KMS-11 (cell line): ENCODE data around the gene SCT.

Experiments used
- H2AFZ ChIP-seq: fragments of 200-600 bp; sonication (generic); 2 replicates; pipeline ENCODE4 v1.6.1; 2016; ENCODE audit warnings: antibody characterized with exemption, mixed run types, low read depth
- H3K27ac ChIP-seq: fragments of 200-600 bp; sonication (generic); 2 replicates; pipeline ENCODE4 v1.6.1; 2016; ENCODE audit warnings: mild to moderate bottlenecking, mixed run types
- H3K27me3 ChIP-seq: fragments of 200-600 bp; sonication (generic); 2 replicates; pipeline ENCODE4 v1.6.1; 2017; ENCODE audit warnings: mild to moderate bottlenecking, low read depth, mixed run types, moderate library complexity; ENCODE audit not compliant: insufficient read depth
- H3K36me3 ChIP-seq: fragments of 200-600 bp; sonication (generic); 2 replicates; pipeline ENCODE4 v1.6.1; 2017; ENCODE audit warnings: mild to moderate bottlenecking, mixed run types; ENCODE audit not compliant: insufficient read depth
- H3K4me1 ChIP-seq: fragments of 200-600 bp; sonication (generic); 2 replicates; pipeline ENCODE4 v1.6.1; 2016; ENCODE audit warnings: mild to moderate bottlenecking, low read depth, mixed run types; ENCODE audit not compliant: poor library complexity, severe bottlenecking
- H3K4me2 ChIP-seq: fragments of 200-600 bp; sonication (generic); 2 replicates; pipeline ENCODE4 v1.7.0; 2016; ENCODE audit warnings: mild to moderate bottlenecking, mixed run types
- H3K4me3 ChIP-seq: fragments of 200-600 bp; sonication (generic); IDR thresholded peaks from 2 replicates; pipeline ENCODE4 v1.6.1; 2017; ENCODE audit warnings: low read depth, low read length, mixed read lengths; ENCODE audit not compliant: insufficient read depth
- H3K79me2 ChIP-seq: fragments of 200-600 bp; sonication (generic); 2 replicates; pipeline ENCODE4 v1.6.1; 2016; ENCODE audit warnings: low read depth, mixed run types; ENCODE audit not compliant: insufficient read depth
- H3K9ac ChIP-seq: fragments of 200-600 bp; sonication (generic); 2 replicates; pipeline ENCODE4 v1.6.1; 2016; ENCODE audit warnings: mild to moderate bottlenecking, mixed run types
- H4K20me1 ChIP-seq: fragments of 200-600 bp; sonication (generic); 2 replicates; pipeline ENCODE4 v1.6.1; 2016; ENCODE audit warnings: mild to moderate bottlenecking, mixed run types; ENCODE audit not compliant: insufficient read depth
- TF ChIP-seq, protein P1 (sequence below): fragments of 200-600 bp; sonication (generic); conservative IDR thresholded peaks from 2 replicates; pipeline ENCODE4 v1.6.1; 2017; ENCODE audit warnings: low read depth, mild to moderate bottlenecking, antibody characterized with exemption, low read length, moderate library complexity, mixed read lengths

Gene SCT

DNA sequence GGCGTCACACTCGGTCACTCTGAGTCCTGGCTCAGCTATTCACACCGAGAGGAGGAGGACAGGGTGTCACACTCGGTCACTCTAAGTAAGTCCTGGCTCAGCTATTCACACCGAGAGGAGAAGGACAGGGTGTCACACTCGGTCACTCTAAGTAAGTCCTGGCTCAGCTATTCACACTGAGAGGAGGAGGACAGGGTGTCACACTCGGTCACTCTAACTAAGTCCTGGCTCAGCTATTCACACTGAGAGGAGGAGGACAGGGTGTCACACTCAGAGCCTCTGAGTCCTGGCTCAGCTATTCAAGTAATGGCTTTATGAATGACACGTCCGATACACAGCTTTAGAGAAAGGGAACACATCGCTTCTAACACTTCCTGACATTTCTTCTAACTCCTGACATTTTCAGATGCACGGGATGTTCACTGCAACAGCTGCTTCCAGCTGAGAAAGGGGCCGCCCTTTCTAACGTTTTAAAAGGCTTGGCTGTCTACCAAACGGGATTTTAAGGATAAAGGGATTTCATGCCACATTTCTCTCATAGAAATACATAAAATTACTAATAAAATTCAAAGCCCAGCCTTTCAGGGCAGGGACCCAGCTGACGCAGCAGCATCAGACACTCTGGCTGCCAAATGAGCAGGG is 38.2 kb upstream of the SCT start:
- Histone ChIP-seq H3K27me3 (no peaks in the 10 kb centered on the region), H3K4me2 (peak overlapping the region; percentile 77), H4K20me1 (no peaks in the 10 kb centered on the region), H3K27ac (peak overlapping the region; percentile 91), H3K79me2 (no peaks in the 10 kb centered on the region), H3K4me1 (peaks cover 41% of the 10 kb centered on the region), H3K36me3 (peaks cover 4% of the 10 kb centered on the region; the same call in 1 of the 2 replicates), H3K9ac (peak overlapping the region; percentile 42), H2AFZ (peak overlapping the region; percentile 2; the same call in 1 of the 2 replicates), H3K4me3 (no peak overlapping the region)
- TF ChIP-seq, protein P1, sequence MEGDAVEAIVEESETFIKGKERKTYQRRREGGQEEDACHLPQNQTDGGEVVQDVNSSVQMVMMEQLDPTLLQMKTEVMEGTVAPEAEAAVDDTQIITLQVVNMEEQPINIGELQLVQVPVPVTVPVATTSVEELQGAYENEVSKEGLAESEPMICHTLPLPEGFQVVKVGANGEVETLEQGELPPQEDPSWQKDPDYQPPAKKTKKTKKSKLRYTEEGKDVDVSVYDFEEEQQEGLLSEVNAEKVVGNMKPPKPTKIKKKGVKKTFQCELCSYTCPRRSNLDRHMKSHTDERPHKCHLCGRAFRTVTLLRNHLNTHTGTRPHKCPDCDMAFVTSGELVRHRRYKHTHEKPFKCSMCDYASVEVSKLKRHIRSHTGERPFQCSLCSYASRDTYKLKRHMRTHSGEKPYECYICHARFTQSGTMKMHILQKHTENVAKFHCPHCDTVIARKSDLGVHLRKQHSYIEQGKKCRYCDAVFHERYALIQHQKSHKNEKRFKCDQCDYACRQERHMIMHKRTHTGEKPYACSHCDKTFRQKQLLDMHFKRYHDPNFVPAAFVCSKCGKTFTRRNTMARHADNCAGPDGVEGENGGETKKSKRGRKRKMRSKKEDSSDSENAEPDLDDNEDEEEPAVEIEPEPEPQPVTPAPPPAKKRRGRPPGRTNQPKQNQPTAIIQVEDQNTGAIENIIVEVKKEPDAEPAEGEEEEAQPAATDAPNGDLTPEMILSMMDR = no peak

DNA sequence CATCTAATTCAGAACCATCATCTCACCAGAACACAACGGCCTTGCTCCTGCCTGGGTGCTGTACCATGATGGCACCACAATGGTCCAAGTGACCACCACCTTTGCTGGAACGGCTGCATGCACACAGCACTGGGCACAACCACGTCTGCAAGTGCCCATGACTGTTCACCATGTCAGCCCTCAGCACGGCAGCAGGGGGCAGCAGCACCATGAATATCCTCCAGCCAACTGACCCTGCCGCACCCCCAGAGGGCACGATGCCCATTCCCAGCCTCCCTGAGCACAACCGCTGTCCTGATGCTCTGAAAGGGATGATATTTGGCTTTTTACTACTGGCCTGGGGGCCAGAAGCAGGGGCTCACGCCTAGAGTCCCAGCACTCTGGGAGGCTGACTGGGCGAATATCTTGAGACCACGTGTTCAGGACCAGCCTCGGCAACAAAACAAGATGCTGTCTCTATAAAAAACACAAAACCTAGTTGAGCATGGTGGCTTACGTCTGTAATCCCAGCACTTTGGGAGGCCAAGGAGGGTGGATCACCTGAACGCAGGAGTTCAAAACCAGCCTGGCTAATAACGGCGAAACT is 35.8 kb upstream of the SCT start:
- Histone ChIP-seq H3K27me3 (no peaks in the 10 kb centered on the region), H3K4me2 (no peak overlapping the region), H2AFZ (no peak overlapping the region), H3K4me1 (peaks cover 27% of the 10 kb centered on the region), H3K27ac (no peak overlapping the region), H3K36me3 (peaks cover 4% of the 10 kb centered on the region; the same call in 1 of the 2 replicates), H4K20me1 (no peaks in the 10 kb centered on the region), H3K79me2 (no peaks in the 10 kb centered on the region), H3K9ac (no peak overlapping the region), H3K4me3 (no peak overlapping the region)
- TF ChIP-seq, protein P1 = peak; percentile 78

DNA sequence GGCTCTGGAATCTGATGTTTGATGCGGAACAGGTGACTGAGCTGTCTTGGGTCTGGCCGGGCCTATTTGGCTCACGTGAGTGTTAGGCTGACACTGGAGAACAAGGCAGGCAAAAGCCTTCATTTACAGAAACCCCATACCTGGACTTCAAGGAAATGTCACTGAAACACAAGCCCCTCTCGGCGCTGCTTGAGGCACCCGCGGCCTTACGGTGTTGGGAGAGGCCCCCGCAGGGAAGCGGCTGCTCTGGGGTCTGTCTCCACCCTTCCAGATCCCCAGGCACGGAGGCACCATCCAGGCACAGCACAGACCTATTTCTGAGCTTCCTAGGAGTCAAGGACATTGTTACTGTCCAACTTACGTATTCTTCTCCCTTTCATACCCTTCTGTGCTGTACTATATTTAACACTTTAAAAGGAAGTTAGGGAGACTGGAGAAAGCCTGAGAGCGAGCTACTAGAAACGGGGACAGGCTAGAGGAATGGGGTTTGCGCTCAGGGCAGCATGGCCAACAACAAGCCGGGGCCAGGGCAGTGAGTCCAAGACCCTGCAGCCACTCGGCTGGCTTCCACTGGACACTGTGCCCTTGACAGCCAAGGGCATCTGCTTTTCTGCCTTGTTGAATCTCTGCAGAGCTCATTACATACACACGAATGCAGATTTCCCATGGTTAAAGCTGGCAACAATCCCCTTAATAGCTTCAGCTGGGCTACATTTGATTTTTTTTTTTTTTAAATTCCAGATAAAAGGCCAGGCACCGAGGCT is 33.9 kb upstream of the SCT start:
- H3K4me2 ChIP-seq = no peak overlapping the region
- H3K4me3 ChIP-seq = no peak overlapping the region
- H4K20me1 ChIP-seq = no peaks in the 10 kb centered on the region
- no peak overlapping the region for H2AFZ ChIP-seq
- H3K79me2 ChIP-seq = no peaks in the 10 kb centered on the region
- H3K27ac ChIP-seq = no peak overlapping the region
- no peak overlapping the region for H3K9ac ChIP-seq
- TF ChIP-seq, protein P1 = no peak
- H3K36me3 ChIP-seq = peaks cover 4% of the 10 kb centered on the region; the same call in 1 of the 2 replicates
- H3K4me1 ChIP-seq = peaks cover 10% of the 10 kb centered on the region
- no peaks in the 10 kb centered on the region for H3K27me3 ChIP-seq

DNA sequence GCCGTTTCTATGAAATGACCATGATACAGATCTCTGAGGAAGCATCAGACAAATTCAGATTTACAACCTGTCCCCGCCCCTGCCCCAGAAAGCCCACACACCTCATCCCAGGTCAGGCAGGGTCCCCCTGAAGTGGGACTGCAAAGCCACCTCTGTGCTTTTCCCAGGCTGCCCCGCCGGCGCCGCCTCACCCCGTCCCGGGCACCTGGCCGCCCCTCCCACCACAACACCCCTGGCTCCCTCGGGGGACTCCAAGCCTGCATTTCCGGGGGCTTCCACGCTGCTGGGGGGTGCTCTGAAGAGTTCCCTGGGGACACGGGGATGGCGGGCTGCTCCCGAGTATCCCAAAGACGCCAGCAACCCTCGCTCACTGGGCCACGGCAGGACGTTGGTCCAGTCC is 33.3 kb upstream of the SCT start:
- Histone ChIP-seq H3K9ac (no peak overlapping the region), H3K79me2 (no peaks in the 10 kb centered on the region), H3K36me3 (peaks cover 4% of the 10 kb centered on the region; the same call in 1 of the 2 replicates), H3K27ac (no peak overlapping the region), H3K4me2 (no peak overlapping the region), H4K20me1 (no peaks in the 10 kb centered on the region), H3K4me3 (no peak overlapping the region), H2AFZ (no peak overlapping the region), H3K27me3 (no peaks in the 10 kb centered on the region), H3K4me1 (peaks cover 4% of the 10 kb centered on the region)
- TF ChIP-seq, protein P1 = no peak
